Colon (tissue), 2 donors: ENCODE results near the gene LDLRAD4.
"Not testable (repeated sequence)": the region's sequence is repeated elsewhere in the genome, so short reads cannot be mapped to it uniquely, and the experiment has no call there.

Source experiments
- FAIRE-seq: peaks from 2 replicates; lab custom pipeline; 2012; peaks lifted over from hg19 to GRCh38; lab: Jason Lieb, UNC
- donor health status: control.
- donor health status: control.

Gene LDLRAD4

DNA sequence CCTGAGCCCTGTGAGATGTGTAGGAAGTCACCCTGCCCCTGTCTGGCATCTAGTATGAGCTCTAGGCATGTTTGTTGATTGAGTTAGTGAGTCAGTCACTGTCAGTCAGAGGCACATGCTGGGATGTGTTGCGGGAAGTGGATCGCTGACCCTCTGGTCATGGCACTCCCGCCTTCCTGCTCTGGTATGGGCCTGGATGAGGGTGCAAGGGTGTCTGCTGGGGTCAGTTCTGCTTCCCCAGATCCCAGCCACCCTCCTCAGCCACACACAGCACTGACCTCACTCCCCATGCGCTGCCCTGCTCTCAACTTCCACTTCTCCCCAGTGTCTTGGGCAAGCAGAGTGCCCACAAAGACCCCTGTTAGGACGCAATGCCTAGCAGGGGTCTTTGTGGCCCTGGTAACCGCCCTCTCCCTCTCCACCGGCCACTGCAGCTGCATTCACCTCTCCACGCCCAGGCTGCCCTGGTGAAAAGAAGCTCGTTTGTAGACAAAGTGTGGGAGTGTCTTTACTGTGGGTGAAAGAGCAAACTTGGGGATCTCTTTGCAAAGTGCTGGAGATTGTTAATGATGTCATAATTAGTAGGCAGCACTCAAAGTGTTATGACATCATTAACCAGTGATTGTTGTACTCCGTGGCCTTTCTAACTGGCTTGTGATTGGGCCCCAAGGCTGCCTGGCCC lies 252.1 kb downstream of the LDLRAD4 start:
- FAIRE-seq = no peak

DNA sequence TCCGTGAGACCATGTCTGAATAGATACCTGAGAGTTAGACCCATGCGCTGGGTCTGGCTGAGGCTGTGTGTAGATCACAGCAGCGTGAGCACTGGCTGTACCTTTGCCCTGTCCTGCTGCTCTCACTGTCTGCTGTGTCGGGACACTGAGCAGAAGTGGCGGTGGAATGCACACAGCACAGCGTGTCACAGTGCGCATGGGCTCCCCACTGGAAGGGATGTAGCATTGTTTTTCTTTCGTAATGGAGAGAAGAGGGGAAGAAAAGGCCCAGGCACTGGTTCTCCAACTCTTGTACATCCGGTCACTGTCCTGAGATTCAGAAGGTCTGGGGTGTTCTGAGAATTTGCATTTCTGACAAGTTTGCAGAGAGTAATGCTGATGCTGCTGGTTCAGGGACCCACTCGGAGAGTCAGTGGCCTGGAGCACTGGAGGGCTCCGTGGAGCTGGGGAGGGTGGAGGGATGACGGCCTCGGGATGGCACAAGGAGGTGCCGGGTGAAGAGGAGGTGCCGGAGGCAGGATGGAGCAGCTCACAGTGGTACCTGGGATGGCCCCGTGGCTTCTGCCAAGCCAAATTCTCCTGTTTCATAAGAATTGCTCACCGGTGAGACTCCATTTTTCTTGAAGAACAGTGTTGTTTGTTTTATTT lies 252.8 kb downstream of the LDLRAD4 start:
- no peak for FAIRE-seq

DNA sequence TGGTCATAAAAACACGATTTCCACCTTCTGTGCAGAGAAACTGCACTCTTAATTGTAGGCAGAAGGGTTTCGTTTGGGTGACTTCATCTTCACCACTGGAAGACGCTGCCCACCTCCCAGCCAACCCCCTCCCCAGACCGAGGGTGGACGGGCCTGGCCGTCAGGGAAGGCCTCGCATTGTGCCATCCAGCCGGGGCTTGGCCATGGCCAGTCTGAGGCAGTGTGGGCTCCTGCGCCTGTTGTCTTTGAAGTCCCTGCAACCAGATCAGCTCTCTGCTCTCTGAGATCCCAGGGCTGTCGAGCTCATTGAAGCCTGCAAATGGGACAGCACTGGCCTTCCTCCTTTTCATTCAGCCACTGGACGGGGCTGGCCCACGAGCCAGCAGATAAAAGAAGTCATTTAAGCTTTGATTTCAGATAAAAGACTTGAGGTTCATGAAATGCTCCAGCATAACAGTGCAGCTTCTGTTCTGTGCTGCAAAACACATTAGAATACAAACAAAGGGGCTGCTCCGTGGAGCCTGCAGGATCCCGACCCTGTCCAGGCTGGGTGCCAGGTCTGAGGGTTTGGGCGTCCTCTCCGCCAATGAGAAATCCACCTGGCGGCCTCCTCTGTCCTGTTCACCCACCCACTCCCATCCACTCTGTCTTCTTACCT lies 253.5 kb downstream of the LDLRAD4 start:
- FAIRE-seq = no peak

DNA sequence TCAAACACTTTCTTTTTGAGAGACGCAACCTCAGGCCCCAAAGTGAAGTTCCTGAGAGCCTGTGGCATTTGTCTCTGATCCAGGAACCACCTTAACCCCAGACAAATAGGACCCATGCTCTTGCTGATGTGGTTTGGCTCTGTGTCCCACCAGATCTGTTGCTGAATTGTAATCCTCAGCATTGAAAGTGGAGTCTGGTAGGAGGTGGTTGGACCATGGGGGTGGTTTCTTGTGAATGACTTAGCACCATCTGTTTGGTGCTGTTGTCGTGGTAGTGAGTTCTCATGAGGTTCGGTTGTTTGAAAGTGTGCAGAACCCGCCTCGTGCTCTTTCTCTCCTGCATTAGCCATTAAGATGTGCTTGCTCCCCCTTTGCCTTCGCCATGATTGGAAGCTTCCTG lies 255.2 kb downstream of the LDLRAD4 start:
- no peak for FAIRE-seq

DNA sequence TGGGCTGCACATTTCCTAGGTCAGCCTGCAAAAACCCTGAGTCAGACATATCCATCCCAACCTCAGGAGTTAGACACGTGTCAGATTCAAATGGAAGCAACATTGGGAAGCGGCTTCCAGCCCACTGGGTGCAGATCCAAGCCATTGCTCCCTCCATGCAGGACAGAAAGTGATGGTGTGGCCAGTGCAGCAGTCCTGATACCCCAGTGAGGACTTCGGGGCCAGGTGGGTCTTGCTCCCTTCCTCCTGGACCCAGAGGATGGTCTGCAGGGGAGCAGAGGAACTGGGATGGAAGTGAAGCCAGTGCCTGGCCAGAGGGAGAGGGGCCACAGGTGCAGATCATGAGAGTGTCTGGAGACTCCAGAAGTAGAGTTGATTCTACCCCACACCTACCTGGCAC lies 255.8 kb downstream of the LDLRAD4 start:
- FAIRE-seq = no peak

DNA sequence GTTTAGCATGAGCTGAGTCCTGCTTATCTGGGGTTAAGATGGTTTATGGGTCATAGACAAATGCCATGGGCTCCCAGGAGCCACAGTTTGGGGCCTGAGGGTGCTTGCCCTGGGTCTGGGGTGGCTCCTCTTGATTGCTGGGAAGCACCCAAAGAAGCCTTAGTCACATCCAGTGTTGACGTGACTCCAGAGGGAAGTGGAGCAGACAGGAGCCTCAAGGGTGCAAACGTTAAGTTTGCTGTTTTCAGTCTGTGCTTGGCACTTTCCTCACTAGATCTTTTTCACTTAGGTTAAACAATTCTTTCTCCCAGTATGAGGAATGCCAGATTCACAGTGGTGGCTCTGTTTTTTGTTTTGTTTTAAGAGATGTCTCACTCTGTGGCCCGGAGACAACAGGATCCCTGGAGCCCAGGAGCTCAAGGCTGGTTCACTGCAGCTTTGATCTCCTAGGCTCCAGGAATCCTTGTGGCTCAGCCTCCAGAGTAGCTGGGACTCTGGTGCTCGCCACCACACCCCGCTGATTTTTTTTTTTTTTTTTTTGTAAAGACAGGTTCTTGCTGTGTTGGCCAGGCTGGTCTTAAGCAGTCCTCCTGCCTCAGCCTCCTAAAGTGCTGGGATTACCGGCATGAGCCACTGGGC lies 256.5 kb downstream of the LDLRAD4 start:
- FAIRE-seq = no peak

DNA sequence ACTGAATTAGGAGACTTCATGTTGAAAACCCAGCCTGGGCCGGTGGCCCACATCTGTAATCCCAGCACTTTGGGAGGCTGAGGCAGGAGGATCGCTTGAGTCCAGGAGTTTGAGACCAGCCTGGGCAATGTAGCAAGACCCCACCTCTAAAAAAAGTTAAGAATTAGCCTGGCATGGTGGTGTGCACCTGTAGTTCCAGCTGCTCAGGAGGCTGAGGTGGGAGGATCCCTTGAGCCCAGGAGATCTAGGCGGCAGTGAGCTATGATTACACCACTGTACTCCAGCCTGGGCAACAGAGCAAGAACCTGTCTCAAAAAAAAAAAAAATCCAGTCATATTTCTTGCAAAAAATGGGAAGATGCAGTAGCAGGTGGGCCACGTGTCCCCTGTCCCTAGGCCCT lies 257.8 kb downstream of the LDLRAD4 start:
- not testable (repeated sequence) for FAIRE-seq

DNA sequence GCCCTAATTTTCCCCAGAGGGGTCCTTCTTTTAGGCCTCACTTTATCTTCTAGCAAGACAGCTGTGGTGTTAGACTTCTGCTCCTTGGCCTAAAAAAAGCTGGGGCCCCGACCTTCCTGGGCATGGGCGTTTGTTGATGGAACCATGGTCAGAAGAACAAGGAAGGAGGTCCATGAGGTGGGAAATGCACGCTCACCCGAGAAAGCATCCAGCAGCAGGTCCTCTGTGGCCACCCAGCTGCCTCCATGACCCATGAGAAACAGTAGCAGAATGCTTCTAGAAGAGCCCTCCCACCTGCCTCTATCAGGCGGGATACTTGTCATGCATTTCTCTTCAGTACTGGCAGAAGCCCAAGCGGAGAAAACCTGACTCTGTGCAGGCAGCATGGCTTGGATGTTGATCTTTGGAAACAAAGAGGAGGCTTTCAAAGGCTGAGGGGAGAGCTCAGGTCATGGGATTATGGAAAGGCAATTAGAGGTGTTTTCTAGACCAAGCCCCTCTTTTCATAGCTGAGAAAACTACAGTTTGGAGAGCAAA lies 258.7 kb downstream of the LDLRAD4 start:
- no peak for FAIRE-seq

DNA sequence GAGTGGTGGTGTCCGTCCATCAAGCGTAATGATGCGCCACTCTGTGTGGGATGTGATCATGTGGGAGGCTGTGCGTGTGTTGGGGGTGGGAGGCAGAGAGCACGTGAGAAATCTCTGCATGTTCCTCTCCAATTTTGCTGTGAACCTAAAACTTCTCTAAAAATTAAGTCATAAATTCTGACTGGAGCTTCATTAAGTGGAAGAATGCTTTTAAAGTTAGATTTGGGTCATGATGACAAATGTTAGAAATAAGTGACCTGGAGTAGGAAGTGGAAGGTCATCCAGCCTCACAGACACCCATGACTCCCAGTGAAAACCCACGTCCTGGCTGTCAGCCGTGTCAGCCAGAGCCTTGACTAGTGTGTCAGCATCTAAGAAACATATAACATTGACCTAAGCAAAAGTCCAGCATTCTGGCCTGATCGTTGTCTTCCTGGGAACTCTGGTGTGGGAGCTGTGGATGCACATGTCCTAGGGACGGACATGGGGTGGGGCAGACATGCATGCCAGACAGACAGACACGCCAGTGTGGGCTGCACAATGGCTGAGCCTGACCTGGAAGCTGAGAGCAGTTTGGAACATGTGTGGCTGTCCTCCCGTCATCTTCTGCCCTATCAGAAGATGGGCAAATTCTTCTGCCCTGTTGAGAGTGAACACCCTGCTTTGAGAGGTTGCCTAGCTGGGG lies 262.2 kb downstream of the LDLRAD4 start:
- FAIRE-seq = no peak

DNA sequence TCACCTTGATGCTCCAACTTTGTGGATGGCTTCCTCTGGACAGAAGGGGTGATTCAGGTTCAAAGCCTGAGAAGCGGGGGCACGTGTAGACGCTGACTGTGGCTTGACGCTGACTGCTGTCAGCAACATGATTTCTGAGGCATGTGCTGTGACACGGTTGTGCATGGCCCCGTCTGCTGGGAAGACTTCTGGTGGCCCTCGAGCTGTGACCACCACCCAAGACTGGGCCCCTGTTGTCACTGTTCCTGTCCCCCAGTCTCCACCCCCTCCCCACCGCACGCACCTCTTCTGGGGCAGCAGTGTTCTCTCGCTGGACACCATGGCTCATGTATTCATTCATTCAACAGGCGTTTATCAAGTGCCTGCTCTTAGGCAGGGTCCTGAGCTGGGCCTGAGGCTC lies 262.8 kb downstream of the LDLRAD4 start:
- FAIRE-seq = no peak

DNA sequence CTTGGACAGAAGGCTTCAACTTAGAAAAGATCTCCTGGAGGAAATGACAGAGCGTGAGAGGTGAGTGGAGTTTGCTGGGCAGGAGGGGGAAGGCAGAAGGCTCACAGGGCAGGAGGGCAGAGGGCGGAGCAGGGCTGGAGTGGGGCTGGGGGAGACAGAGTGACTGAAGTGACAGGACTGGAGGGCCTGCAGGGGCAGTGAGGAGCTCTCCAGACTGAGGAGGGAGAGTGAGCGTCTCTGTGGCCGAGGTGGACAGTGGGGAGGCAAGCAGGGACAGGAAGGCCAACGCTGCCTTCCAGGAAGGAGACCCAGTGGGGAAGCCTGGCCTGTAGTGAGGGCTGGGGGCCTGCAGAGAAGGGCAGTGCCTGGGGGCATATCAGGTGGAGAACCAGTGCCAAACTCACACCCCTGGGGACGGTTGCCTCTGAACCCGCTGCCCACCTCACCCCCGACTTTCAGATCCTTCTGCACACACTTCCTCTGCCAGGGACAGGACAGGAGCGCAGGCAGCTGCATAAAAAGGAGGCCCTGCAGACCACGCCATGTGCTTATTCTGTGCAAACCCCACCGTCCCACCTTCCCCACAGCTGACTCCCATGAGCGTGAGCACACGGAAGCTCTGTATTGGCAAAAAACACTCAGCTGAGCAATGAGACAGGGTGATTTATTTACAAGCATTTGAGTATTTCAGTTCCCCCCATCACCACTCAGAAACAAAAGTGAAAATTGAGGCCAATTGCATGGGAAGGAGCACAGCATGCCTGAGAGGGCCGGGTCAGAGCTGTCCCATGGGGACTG lies 263.5 kb downstream of the LDLRAD4 start:
- no peak for FAIRE-seq

DNA sequence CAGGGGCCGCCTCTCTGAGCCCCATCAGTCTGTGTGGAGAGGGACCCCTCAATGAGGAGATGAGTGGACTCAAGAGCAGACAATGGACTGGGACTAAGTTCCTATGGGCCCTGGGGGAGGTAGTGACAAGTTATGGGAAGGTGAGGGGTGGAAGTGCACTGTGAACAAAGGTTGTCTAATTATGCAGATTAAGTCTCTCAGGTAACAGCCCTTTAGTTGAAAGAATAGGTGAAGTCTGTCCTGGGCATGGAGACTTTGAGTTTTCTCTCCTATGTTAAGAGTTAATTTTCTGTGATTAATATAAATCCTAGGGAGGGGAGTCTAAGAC lies 264.0 kb downstream of the LDLRAD4 start:
- no peak for FAIRE-seq

DNA sequence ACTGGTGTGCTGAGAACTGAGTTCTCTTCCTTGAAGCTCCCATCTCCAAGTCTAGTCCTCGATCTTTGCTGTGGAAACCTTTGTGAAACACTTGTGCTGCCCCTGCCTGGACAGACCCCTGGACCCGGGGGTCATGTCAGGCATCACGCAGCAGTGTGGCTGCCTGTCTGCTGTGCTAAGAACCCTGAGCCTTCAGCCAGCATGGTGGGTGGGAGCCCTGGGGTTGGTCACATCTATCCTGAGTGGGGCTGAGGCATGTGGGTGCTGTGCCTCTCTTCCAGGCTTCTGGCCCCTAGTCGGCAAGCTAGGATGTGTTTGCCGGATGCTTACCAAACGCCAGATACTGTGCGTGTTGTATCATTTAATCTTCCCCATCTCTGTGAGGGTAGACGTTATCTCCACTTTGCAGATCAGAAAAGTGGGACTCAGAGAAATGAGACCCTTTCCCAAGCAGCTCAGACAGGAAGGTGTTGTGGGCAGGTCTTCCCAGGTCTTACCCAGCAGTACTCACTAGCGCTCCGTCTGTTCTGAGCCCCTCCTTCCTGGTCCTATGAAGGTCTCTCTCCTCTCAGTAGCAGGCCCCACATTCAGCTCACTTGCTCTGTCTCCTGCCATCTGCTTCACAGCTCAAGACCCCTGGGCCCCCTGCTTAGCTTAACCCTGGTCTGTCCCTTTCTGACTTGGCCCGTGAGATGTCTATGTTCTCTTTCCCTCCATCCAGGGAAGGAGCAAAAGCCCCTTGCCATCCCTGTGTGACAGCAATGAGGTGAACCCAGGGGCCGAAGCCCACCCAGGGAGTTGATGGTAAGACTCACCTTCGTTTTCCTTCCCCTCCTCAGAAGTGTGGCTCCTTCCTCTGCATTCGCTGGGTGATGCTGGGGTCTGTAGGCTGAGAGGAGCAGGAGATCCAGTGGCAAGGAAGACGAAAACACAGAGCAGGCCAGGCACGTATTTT lies 265.0 kb downstream of the LDLRAD4 start:
- FAIRE-seq = no peak

DNA sequence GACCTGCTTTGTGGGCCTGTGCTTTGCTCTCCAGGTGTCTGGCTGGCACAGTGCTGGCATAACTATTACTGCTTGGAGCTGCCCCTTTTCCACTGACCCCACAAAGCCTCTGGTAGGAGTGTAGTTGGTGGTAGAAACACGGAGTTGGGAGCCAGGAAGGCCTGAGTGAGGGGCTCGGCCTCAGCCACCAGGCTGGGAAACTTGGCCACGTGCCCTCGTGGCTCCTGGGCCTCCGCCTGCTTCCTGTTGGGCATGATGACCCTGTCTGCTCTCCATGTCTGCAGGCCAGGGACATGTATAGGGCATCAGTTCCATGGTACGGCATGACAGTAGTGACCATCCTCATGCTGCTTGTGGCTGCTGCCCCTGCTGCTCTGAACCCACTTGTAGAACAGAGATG lies 266.6 kb downstream of the LDLRAD4 start:
- FAIRE-seq = no peak

DNA sequence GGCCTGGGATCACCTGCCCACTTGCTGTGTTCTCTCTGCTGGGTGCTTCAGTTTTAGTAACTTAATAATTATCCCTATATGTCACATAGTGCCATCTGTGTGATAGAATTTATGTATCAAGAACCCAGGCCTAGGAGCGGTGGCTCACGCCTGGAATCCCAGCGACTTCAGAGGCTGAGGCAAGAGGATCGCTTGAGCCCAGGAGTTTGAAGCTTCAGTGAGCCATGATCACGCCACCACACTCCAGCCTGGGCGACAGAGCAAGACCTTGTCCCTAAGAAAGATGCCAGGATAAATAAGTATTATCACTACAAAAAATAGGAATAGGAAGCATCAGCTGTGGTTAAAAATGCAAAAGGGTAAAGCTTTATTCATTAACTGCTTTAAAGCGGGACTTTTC lies 267.0 kb downstream of the LDLRAD4 start:
- FAIRE-seq = no peak

DNA sequence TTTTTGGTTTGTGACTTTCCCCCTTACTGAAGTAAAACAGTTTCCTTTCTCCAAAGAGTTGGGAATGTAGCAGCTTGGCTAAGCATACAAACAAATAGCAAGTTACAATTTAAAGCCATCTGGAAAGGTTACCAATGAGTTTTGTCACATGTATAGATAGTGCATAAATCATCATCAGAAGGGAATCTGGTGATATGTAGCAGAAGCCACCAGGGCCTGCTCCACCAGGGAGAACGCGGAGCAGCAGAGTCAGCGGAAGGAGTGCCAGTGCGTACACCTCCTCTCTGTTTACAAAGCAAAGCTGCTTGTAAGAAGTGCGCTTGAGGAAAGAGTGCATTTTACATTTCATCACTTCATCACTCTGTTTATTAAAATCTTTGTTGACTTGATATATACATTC lies 267.7 kb downstream of the LDLRAD4 start:
- FAIRE-seq = no peak

DNA sequence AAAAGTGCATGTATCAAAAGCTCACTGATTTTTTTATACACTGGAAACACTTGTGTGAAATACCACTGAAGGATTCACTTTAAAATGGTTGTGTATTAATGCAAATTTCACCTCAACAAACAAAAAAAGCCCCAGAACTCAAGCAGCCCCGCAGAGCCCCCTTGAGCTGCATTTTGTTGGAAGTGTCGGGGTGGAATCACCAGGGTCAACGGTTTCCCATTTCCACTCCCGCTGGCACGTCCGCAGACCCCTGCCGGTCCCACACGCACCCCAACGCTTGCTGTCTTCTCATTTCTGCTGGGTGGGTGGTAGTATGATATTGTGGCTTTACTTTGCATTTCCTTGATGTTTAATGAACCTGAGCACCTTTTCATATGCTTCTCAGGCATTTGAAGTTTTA lies 268.1 kb downstream of the LDLRAD4 start:
- FAIRE-seq = no peak

DNA sequence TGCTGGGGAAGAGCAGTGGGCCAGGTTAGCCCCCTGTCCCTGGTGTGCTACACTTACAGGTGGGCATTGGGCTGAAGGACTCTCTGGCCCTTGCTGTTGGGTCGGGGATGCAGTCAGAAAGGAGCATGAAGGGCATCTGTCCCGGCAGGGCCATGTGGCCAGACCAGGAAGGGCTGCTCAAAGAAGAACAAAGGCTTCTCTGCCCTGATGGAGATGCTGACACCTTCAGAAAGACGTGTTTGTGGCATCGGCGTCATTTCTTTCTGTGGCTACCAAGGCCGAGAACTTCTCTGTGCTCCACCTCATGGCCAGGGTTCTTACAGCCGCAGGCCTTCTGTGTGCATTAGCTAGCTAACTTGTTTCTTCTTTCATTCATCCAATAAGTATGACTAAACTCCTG lies 268.7 kb downstream of the LDLRAD4 start:
- no peak for FAIRE-seq

DNA sequence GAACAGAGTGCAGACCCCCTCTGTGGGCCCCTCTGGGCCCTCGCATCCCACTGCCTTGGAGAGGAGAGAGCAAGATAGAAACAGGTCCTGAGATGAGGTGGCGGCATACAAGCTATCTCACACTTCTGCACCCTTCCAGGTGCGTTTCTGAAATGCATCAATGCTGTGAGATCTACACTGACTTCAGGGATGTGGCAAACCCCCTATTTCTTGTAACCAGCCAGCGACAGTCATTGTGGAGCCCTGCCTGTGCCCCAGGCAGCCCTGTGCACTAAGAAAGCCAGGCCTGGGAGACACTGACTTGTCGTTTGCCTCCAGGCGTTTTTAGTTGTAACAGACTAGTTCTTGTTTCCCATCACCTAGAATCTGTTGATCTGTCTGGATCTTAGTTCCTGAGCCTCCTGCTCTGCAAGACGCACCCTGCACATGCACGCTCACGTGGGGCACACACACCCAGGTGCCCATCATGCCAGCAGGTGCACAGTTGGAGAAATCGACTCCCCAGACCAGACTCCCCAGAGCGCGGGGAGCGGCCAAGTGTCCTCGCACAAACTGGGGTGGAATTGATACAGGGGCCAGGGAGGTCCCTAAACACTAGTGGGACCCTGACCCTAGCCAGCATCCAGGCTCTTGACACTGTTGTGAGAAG lies 269.8 kb downstream of the LDLRAD4 start:
- FAIRE-seq = no peak

DNA sequence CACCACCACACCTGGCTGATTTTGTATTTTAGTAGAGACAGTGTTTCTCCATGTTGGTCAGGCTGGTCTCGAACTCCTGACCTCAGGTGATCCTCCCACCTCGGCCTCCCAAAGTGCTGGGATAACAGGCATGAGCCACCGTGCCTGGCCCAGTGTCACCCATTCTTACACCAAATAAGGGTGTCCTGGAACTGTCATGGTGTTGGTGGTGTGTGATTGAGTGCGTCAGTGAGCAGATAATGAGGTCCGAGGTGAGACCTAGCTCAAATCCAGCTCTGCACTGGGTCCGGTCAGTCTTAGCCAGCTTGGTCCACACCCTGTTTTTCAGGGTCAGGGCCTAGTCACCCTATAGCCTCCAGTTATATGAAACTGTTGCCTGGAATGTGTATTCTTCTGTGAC lies 270.7 kb downstream of the LDLRAD4 start:
- not testable (repeated sequence) for FAIRE-seq
